OCI-LY1 (cell line): ENCODE data around the gene COL20A1.

Source experiments
- H2AFZ ChIP-seq: fragments of 200-600 bp; sonication (generic), shearing (Covaris generic); 2 replicates; pipeline ENCODE4 v1.6.0; 2014; ENCODE audit warnings: antibody characterized with exemption, mild to moderate bottlenecking, low read length
- H3F3A ChIP-seq: fragments of 200-600 bp; sonication (generic), shearing (Covaris generic); 2 replicates; pipeline ENCODE4 v1.6.0; 2014; ENCODE audit warnings: mild to moderate bottlenecking, antibody characterized with exemption, low read length, moderate library complexity; ENCODE audit not compliant: insufficient read depth
- H3K27ac ChIP-seq: fragments of 200-600 bp; sonication (generic); 2 replicates; pipeline ENCODE4 v1.5.1; 2014; ENCODE audit warnings: low read length, mixed run types, mild to moderate bottlenecking, low read depth; ENCODE audit not compliant: poor library complexity, severe bottlenecking
- H3K27me3 ChIP-seq: fragments of 200-600 bp; sonication (generic); 2 replicates; pipeline ENCODE4 v1.6.0; 2014; ENCODE audit warnings: antibody characterized with exemption, mild to moderate bottlenecking, low read length, moderate library complexity; ENCODE audit not compliant: insufficient read depth
- H3K36me3 ChIP-seq: fragments of 200-600 bp; sonication (generic); 2 replicates; pipeline ENCODE4 v1.6.1; 2014; ENCODE audit warnings: mild to moderate bottlenecking, antibody characterized with exemption, low read length, moderate library complexity, mixed read lengths; ENCODE audit not compliant: insufficient read depth
- H3K4me1 ChIP-seq: fragments of 200-600 bp; sonication (generic); 2 replicates; pipeline ENCODE4 v1.5.1; 2014; ENCODE audit warnings: mild to moderate bottlenecking, low read length, moderate library complexity; ENCODE audit not compliant: insufficient read depth, severe bottlenecking
- H3K4me2 ChIP-seq: fragments of 200-600 bp; sonication (generic), shearing (Covaris generic); 2 replicates; pipeline ENCODE4 v1.6.1; 2014; ENCODE audit warnings: low read length
- H3K4me3 ChIP-seq: fragments of 200-600 bp; sonication (generic); 2 replicates; pipeline ENCODE4 v1.5.1; 2014; ENCODE audit warnings: low read length, low read depth, mild to moderate bottlenecking, mixed read lengths; ENCODE audit not compliant: poor library complexity, severe bottlenecking
- H3K79me2 ChIP-seq: fragments of 200-600 bp; shearing (Covaris generic); 2 replicates; pipeline ENCODE4 v1.6.1; 2016; ENCODE audit warnings: mixed run types, low read length, mixed read lengths; ENCODE audit not compliant: insufficient read depth
- H3K9ac ChIP-seq: fragments of 200-600 bp; sonication (generic), shearing (Covaris generic); 2 replicates; pipeline ENCODE4 v1.6.1; 2014; ENCODE audit warnings: mild to moderate bottlenecking, low read length, mixed read lengths
- H3K9me2 ChIP-seq: fragments of 200-600 bp; sonication (generic), shearing (Covaris generic); 2 replicates; pipeline ENCODE4 v1.6.1; 2014; ENCODE audit warnings: low read depth, mild to moderate bottlenecking, low read length, mixed read lengths
- H3K9me3 ChIP-seq: fragments of 200-600 bp; shearing (Covaris generic); 2 replicates; pipeline ENCODE4 v1.6.1; 2014; ENCODE audit warnings: low read length, mixed read lengths
- H4K20me1 ChIP-seq: fragments of 200-600 bp; sonication (generic), shearing (Covaris generic); 2 replicates; pipeline ENCODE4 v1.6.0; 2016; ENCODE audit warnings: mild to moderate bottlenecking, low read length; ENCODE audit not compliant: insufficient read depth
- EZH2 ChIP-seq: fragments of 200-600 bp; sonication (generic), shearing (Covaris generic); IDR thresholded peaks from 2 replicates; pipeline ENCODE4 v1.8.0; 2017; ENCODE audit warnings: borderline replicate concordance, mixed run types, mild to moderate bottlenecking, antibody characterized with exemption, low read length, moderate library complexity, mixed read lengths
- TF ChIP-seq, protein P1 (sequence below): fragments of 200-600 bp; sonication (generic), shearing (Covaris generic); IDR thresholded peaks from 2 replicates; pipeline ENCODE4 v1.5.1; 2017; ENCODE audit warnings: mild to moderate bottlenecking, antibody characterized with exemption, low read length, moderate library complexity, mixed read lengths

The COL20A1 gene

DNA sequence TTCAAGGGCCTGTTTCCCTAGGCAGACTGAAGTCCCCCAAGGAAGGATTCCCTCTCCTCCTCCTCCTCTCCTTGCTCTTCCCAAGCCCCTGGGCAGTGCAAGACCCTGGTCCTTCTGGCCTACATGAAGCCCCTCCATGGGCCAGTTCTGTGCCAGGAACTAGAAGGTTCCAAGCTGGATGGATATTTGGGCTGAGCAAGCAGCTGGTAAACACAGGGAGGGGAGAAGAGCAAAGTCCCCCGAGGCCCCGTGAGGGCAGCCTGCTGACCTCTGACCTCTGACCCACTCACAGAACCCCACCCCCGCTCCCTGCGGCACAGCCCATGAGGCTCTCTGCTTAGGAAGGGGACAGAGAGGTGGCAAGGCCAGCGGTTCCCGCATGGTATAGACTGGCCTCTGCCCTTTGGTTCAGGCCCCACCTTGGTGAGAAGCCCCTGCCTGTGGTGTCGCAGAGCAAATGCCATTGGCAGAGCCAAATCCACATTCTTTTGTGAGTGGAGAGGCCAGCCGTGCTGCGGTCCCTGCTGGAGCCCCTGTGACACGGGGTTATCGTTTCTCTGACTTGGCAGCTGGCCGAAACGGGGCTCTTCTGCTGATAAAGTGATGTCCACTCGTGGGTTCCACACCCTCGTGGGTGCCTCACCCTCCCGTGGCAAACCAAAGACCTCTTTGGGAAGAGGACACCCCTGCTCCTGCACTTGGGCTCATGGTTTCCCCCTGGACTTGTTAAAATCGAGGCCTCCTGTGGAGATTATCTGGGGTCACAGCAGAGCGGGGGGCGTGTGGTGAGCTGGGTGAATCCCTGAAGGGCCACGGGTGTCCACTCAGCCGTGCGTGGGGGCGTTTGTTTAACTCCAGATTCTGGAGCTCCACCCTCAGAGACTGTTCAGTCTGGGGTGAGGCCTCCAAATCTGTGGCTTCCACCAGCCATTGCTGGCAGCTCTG lies 70.3 kb downstream of the COL20A1 start:
- H3K27me3 ChIP-seq, result 0 out of 2 replicates have a peak, but pooled peaks cover 3% of the 10 kb centered on the region
- H3K9me3 ChIP-seq, result no peaks in the 10 kb centered on the region
- no peak overlapping the region for H3K27ac ChIP-seq

DNA sequence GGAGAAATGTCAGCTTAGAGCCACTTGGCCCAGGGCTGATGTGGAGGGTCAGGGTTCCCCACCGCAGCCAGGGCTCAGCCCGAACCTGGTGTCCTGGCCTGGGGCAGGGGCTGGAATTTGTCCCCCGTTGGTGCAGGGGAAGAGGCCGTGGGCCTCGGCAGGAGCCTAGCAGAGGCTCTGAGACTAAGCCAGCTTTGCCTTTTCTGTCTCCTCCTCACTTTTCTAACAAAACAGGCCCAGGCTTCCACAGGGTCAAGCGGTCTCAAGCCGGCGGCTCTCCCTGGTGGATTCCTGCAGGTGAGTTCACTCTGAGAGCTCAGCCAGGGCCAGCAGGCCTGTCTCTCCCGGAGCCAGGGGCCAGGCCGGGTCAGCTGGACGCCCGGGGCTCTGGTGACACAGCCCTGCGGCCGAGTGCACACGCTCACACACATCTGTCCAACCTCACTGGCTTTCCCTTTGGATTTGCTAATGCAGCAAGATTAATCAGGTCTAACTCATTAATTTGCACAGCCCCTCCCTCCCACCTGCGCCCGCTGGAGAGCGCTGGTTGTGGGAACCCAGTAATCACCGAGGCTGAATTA lies 71.1 kb downstream of the COL20A1 start:
- Histone ChIP-seq H3K9me2 (no peaks in the 10 kb centered on the region), H3F3A (no peaks in the 10 kb centered on the region), H3K4me1 (no peaks in the 10 kb centered on the region), H4K20me1 (no peaks in the 10 kb centered on the region), H3K27me3 (0 out of 2 replicates have a peak, but pooled peaks cover 3% of the 10 kb centered on the region), H3K27ac (no peak overlapping the region), H3K4me3 (no peak overlapping the region), H3K79me2 (no peaks in the 10 kb centered on the region), H2AFZ (no peak overlapping the region), H3K4me2 (no peak overlapping the region), H3K9me3 (no peaks in the 10 kb centered on the region), H3K36me3 (no peaks in the 10 kb centered on the region), H3K9ac (no peak overlapping the region)
- TF ChIP-seq, protein P1, sequence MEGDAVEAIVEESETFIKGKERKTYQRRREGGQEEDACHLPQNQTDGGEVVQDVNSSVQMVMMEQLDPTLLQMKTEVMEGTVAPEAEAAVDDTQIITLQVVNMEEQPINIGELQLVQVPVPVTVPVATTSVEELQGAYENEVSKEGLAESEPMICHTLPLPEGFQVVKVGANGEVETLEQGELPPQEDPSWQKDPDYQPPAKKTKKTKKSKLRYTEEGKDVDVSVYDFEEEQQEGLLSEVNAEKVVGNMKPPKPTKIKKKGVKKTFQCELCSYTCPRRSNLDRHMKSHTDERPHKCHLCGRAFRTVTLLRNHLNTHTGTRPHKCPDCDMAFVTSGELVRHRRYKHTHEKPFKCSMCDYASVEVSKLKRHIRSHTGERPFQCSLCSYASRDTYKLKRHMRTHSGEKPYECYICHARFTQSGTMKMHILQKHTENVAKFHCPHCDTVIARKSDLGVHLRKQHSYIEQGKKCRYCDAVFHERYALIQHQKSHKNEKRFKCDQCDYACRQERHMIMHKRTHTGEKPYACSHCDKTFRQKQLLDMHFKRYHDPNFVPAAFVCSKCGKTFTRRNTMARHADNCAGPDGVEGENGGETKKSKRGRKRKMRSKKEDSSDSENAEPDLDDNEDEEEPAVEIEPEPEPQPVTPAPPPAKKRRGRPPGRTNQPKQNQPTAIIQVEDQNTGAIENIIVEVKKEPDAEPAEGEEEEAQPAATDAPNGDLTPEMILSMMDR, result no peak
- no peak for TF ChIP-seq EZH2

More for the DNA sequence above, 70.3 kb downstream of the COL20A1 start:
- Histone ChIP-seq H3K36me3 (no peaks in the 10 kb centered on the region), H3K79me2 (no peaks in the 10 kb centered on the region), H3K4me2 (no peak overlapping the region), H4K20me1 (no peaks in the 10 kb centered on the region), H3K9me2 (no peaks in the 10 kb centered on the region), H2AFZ (no peak overlapping the region), H3F3A (no peaks in the 10 kb centered on the region), H3K4me1 (no peaks in the 10 kb centered on the region), H3K4me3 (no peak overlapping the region), H3K9ac (no peak overlapping the region)
- no peak for TF ChIP-seq EZH2
- TF ChIP-seq, protein P1, result no peak

DNA sequence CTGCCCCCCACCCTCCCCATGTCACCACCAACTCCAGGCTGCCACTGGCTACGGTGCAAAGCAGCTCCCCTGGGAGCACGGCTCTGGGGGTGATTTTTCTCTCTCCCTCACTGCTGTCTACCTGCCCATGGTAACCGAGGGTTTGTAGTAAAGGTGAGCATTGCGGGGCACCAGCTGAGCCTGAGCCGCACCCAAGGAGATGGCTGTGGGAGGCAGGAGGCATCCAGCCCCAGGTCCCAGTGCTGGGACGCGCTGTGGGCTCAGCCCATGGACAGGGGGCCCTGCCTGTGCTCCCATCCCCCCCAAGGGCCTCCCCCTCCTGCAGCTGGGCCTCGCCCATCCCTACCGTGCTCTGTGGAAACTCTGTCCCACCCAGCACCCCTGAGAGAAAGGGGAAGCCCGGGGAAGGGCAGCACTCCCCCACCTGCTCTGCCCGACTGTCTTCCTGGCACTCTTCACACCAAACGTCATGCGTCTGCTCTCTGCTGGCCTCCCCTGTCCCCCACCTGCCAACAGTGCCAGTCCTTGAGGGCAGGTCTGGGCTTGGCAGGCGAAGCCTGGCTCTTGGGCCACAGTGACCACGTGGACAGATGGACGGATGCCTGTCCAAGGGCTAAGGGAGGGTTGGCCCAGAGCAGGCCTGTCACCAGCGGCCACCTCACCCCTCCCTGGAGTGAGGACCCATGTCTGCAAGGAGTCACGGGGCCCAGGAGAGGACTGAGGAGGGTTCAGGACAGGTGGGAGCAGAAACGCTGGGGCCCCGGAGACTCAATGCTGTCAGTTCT lies 72.0 kb downstream of the COL20A1 start:
- Histone ChIP-seq H3F3A (no peaks in the 10 kb centered on the region), H3K27ac (no peak overlapping the region), H3K9ac (no peak overlapping the region), H4K20me1 (no peaks in the 10 kb centered on the region), H2AFZ (no peak overlapping the region), H3K36me3 (no peaks in the 10 kb centered on the region), H3K79me2 (no peaks in the 10 kb centered on the region), H3K4me3 (no peak overlapping the region), H3K27me3 (0 out of 2 replicates have a peak, but pooled peaks cover 3% of the 10 kb centered on the region), H3K9me3 (no peaks in the 10 kb centered on the region), H3K4me2 (no peak overlapping the region), H3K9me2 (no peaks in the 10 kb centered on the region), H3K4me1 (no peaks in the 10 kb centered on the region)
- no peak for TF ChIP-seq EZH2
- TF ChIP-seq, protein P1, result no peak
